MV-4-11 (cell line): ENCODE results near the gene LRFN4.
"Not testable (repeated sequence)": the region's sequence is repeated elsewhere in the genome, so short reads cannot be mapped to it uniquely, and the experiment has no call there.

Experiments
- DNase-seq: peaks from one replicate; lab custom pipeline; 2025; lab: John Stamatoyannopoulos, UW

LRFN4 gene

DNA sequence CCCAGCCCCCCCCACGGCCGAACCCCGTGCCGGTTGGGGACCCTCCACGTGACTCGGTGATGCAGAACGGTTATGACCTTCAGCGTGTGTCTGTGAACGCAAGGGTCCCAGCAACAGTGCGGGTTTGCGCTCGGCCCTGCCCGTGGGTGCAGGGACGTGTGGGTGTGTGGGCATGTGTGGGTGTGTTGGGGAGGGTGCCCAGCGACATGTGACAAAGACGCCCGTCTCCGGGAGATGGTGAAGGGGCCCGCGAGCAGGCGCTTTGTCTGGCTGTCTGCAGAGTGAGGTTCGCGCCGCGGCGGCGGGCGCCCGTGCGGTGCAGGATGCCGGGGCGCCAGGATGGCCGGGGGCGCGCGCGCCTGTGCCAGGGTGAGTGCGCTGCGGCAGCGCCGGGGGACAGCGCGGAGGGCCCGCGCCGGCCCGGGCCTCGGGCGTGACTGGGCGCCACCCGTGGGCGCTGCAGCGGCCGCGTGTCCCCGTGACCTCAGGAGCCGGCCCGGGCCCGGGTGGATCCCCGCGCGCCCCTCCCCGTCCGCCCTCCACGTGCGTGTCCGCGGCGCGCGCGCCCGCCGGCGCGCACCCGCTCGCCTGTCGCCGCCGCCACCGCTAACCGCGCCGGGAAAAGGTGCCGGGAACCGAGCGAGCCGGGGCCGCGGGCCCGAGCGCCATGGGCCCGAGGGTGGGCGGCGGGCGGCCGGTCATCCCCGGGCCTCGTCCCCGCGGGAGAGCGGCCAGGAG is at the start of gene LRFN4:
Gene LRFN4, plus strand, starts transcription at position 569 of the 738 bp plus-strand sequence. CDS start 681 bp downstream, outside the sequence.
- DNase-seq = peak; percentile 78

DNA sequence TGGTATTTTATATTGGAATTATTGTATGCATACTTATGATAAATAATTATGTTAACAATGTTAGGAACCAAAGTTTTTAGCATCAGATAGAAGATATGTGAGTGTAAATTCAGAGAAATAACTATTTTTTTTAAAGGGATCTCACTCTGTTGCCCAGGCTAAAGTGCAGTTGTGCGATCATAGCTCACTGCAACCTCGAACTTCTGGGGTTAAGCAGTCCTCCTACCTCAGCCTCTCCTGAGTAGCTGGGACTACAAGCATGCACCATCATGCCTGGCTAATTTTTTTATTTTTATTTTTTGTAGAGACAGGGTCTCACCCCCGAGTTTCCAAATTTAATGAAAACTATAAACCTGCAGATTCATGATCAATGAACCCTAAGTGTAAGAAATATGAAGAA is 47.3 kb upstream of the LRFN4 start:
- no peak for DNase-seq

DNA sequence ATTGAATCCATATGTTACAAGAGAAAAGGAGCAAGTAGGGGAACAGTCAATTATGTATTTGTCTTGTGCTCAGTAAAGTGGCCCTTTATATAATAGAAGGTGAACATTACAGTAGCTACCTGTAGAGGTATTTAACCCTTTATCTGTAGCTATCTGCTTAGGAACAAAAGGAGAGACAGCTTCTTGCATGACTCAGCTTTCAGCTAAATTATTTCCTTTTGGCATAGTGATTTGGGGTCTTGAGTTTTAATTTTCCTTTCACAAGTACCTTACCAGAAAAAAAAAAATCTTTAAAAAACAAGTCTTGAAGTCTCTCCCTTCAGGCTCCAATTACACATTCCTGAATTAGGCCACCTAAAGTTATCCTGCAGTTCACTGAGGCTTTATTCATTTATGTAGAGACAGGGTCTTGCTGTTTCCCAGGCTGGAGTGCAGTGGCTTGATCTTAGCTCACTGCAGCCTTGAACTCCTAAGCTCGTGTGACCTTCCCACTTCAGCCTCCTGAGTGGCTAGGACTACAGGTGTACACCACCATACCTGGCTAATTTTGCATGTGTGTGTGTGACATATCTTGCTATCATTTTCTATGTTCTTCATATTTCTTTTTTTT is 46.2 kb upstream of the LRFN4 start:
- DNase-seq = no peak

DNA sequence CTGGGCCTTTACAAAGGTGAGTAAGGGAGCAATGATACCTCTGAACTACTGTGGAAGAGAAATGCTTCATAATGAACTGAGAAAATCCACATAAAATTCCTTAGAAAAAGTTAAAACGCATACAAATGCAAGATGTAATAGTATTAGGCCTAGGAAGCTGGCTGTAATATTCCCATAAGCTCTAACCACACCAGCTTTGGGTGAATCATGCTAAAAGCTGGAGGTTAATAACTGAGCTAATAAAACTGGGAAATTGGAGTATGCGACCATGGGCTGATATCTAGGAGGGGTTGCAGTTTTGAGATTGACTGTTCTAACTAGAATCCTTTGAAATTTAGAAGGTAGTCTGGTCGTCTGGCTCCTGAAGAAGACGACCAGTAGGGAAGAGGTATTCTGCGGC is 42.2 kb upstream of the LRFN4 start:
- no peak for DNase-seq

DNA sequence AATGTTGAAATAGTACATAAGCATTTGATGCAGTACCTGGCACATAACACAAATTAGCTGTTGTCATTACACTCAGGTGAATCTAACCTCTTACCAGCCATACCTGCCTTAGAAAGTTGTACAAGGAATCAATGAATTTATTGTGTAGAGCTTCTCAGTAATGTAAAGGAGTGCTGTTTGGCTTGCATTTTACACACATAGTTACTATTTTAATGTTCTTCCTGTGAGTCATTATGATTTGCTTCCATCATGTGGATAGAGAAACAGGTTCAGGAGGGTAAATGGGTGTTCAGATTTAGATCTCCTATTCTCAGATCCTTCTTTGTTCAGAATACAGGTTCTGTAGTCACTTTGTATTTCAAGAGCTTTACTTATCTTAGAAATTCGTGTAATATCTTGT is 41.2 kb upstream of the LRFN4 start:
- DNase-seq = no peak

DNA sequence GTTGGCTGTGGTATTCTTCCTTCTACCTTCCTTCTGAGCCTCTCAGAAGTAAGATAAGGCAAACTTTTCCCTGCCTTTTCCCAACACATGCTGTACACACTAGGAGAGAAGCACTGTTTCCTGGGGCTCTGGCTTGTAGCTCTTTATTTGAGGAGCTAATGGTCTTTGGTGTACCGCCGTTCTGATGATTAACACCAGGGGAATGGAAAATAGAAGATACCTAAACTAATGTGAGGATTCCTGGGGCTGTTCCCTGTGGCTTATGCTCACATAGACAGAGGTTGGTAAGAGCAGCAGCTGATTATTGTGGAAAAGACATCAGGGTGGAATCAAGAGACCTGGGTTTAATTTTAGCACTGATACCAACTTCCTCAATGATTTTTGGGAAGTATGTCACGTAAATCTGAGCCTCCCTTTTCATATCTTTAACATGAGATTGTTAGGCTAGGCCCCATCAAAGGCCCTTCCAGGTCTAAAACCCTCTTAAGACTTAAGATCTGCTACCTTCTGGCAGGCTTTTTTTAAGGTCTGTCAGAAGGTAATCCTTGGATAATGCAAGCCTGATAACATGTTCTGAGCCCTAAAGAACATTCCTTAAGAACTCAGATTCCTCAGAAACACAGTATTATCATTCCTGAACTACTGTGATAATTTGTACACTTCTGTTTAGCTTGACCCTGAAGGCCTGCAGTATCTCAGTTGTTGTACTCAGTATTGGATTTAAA is 38.5 kb upstream of the LRFN4 start:
- no peak for DNase-seq

DNA sequence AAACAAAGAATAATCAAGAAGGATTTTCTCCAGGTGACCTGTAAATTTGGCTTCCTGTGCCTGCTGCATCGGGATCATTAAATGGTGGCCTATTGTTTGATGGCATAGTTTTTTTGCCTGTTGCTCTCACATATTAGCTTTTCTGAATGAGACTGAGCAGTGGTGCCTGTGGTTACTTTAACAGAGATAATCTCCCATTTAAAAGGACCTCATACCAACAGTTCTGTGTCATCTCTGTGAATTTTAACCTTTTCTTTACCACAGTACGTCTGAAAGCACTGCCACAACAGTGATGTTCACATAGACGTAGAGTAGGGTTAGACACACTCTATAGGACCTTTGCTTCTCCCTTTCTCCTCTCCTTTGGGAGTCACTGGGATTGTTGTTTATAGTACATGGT is 36.5 kb upstream of the LRFN4 start:
- no peak for DNase-seq

DNA sequence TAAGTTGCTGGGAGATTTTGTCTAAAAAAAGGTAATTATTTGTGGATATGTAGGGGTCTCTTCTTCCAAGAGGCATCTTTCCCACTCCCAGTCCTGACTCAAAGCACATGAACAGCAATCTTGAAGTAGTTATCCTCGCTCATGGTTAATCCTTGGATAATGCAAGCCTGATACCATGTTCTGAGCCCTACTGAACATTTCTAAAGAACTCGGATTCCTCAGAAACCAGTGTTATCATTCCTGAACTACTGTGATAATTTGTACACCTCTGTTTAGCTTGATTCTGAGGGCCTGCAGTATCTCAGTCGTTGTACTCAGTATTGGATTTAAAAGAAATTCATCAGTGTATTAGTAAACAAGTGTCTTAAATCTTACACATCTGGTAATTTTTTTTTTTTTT is 36.0 kb upstream of the LRFN4 start:
- no peak for DNase-seq

DNA sequence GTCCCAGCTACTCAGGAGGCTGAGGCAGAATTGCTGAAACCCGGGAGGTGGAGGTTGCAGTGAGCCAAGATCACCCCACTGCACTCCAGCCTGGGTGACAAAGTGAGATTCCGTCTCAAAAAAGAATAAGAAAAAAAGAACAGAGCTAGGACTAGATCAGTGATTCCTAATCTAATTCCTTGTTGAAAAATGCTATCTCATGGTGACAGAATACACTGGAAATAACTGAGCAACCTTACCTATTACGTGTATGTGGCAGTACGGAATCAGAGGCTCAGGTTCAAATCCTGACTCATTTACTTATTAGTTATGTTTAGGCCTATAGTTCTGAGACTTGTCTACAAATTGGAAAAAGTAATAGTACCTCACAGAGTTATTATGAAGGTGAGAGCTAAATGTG is 33.2 kb upstream of the LRFN4 start:
- DNase-seq = no peak

DNA sequence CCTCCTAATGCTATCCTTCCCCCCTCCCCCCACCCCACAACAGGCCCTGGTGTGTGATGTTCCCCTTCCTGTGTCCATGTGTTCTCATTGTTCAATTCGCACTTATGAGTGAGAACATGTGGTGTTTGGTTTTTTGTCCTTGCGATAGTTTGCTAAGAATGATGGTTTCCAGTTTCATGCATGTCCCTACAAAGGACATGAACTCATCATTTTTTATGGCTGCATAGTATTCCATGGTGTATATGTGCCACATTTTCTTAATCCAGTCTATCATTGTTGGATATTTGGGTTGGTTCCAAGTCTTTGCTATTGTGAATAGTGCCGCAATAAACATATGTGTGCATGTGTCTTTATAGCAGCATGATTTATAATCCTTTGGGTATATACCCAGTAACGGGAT is 32.3 kb upstream of the LRFN4 start:
- DNase-seq = not testable (repeated sequence)

DNA sequence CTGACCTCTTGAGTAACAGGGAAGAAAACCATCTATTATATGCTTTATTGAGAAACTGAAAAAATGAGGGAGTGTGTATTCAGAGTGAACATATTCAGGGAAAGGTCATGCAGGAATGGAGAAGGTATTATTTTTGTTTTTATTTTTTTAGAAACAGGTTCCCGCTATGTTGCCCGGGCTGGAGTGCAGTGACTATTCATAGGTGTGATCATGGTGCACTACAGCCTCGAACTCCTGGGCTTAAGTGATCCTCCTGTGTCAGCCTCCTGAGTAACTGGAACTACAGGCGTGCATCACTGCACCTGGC is 22.4 kb upstream of the LRFN4 start:
- DNase-seq = no peak

DNA sequence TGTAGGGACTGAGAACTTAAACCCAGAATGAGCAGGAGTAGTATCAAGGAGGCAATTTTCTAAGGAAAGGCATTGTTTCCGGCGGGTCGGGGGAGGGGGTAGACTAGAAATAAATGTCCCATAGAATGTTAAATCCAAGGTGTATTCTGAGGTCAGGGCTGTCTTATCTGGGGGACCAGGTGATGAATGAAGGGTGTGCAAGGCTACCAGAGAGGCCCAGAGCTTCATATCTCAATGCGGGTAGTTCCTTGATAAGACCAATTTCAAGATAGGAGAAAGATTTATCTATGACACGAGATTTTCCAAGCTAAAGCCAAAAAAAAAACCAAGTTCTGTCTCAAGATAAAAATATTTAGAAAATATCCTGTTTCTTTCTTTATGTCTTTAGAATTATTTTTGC is 21.9 kb upstream of the LRFN4 start:
- DNase-seq = no peak

DNA sequence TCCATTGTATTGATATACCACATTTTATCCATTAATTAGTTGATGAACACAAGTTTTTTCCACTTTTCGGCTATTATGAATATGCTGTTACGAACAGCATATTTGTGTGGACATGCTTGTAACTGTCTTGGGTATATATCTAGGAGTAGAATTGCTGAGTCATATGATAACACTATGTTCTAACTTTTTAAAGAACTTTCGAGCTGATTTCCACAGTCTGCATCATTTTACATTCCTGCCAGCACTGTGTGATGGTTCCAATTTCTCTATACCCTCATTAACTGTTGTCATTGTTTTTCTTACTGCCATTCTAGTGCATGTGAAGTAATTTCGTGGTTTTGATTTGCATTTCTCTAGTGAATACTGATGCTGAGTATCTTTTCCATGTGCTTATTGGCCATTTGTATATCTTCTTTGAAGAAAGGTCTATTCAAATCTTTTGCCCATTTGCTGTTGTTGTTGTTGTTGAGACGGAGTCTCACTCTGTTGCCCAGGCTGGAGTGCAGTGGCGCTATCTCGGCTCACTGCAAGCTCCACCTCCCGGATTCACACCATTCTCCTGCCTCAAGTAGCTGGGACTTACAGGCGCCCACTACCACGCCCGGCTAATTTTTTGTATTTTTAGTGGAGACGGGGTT is 21.0 kb upstream of the LRFN4 start:
- no peak for DNase-seq

DNA sequence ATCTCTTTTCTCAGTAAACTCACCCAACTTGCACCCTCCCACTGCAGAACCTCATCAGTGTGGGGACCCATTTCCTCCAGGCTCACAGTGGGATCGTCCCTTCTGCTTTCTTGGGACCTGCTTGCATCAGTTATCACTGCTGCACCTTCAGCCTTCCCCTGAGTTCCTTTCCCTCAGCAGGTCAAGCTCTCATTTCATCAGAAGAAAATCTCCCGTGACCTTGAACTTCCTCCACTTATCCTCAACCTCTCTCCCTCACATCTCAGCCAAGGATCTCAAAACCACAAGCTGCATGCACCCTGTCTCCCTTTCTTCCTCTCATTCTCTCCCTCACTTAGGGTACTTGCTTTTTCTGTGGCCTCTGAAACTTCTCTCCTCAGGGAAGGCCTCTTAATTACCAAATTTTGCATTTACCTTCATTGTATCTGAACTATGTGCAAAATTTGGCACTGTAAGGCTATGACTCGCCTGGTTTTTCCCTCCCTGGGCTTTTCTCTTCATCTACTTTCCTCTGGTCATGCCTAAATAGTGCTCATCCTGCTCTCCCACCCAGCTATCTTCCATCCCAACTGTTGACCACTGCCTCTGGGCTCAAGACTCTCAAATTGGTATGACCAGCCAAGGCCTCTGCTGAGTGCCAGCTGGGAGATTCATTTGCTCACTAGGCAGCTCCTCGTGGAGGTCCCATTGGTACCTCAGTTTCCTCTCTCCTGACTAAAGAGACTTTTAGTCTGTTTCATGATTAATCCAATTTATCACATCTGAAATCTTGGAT is 16.4 kb upstream of the LRFN4 start:
- DNase-seq = no peak

DNA sequence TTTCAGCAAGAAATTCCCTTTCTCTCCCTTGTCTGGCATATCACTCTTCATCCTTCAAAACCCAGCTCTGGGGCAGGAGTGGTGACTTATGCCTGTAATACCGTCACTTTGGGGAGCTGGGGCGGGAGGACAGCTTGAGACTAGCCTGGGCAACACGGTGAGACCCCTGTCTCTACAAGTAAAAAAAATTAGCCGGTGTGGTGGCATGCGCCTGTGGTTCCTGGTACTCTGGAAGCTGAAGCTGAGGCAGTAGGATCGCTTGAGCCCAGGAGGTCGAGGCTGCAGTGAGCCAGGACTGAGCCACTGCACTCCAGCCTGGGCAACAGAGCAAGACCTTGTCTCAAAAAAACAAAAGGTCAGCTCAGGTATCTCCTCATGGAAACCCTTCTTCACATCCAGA is 15.0 kb upstream of the LRFN4 start:
- DNase-seq = no peak

DNA sequence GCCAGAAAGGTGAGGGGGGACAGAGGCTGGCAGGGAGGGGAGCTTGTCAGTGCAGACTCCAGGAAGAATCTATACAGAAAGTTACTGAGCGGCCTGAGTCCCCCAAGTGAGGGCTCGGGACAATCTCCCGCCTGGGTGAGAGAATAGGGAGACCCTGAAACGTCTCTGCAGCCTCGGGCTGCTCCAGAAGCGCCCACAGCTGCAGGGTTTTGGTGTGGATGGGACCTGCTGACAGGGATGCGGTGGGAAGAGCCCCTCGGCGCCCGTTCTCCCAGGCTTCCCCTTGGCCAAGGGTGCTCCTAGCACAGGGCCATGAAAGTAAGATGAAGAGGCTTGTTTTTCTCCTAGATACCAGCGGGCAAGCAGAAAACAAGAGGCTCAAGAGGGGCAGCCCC is 14.4 kb upstream of the LRFN4 start:
- no peak for DNase-seq

DNA sequence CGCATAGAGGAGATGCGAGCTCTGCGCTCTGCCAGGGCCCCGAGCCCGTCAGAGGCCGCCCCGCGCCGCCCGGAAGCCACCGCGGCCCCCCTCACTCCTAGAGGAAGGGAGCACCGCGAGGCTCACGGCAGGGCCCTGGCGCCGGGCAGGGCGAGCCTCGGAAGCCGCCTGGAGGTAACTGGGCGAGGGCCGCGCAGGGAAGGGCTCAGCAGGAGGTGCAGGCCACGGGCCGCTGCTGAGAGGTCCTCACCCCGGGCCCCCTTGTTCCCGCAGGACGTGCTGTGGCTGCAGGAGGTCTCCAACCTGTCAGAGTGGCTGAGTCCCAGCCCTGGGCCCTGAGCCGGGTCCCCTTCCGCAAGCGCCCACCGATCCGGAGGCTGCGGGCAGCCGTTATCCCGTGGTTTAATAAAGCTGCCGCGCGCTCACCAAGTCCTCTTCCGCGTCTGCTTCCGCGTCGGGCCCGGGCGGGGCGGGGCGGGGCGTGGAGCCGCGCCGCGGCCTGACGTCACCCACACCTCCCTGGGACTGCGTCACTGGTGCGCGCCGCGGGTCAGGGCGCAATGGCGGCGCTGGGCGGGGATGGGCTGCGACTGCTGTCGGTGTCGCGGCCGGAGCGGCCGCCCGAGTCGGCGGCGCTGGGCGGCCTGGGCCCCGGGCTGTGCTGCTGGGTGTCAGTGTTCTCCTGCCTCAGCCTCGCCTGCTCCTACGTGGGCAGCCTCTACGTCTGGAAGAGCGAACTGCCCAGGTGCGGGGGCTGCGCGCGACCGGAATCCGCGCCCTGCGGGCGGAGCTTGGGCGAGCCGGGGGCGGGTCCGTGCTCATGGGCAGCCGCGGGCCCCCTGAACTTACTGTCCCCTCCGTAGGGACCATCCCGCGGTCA is 13.7 kb upstream of the LRFN4 start, which contains the start of gene RCE1:
Gene RCE1, plus strand, starts transcription at position 546 of the 880 bp plus-strand sequence. Its CDS starts 15 bp downstream, at position 561.
- DNase-seq = peak; percentile 85

DNA sequence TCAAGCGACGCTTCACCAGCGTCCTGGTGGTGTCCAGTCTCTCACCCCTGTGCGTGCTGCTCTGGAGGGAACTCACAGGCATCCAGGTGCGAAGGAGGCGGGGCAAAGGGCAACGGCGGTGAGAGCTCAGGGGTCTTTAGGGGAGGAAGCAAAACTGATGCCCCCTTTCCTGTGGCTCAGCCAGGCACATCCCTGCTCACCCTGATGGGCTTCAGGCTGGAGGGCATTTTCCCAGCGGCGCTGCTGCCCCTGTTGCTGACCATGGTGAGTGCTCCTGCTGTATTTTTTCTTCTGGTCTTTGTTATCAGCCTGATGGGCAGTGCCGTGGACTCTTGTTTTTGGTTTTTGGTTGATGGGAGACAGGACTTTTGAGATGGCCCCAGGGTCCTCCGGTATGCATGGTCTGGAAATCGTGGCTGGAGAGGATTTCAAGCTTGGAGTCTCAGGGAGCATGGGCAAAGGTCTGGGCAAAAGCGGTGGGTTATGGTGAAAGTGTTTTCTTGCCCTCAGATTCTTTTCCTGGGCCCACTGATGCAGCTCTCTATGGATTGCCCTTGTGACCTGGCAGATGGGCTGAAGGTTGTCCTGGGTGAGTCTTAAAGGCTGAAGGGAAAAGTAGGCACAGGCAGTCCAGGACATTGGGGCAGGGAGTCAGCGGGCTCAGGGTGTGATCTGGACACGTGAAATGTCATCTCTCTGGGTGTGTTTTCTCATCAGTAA is 12.9 kb upstream of the LRFN4 start:
- DNase-seq = no peak

DNA sequence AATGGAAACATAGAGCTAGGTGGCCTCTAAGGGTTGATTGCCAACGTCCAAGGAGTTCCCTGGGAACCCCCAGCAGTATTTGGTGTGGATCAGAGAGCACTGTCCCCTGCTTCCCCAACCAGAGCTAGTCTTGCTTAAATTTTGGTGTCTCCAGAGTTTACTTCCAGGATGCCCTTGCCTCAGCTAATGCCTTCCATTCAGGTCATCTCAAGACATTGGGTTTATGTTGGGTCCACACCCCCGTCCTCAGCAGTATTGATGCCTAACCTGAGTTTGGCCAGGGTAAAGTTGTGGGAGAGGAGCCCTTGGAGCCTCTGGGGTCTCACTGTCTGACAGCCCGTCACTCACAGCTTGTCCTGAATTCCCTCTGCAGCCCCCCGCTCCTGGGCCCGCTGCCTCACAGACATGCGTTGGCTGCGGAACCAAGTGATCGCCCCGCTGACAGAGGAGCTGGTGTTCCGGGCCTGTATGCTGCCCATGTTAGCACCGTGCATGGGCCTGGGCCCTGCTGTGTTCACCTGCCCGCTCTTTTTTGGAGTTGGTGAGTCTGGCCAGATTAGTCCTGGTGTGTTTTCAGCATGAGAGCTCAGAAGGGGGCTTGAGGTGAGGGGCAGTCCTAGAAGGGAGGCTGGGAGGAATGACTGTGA is 12.2 kb upstream of the LRFN4 start:
- no peak for DNase-seq
